Measurements from ENCODE around the gene SSBP2. TPM values are rescaled to one million over a fixed set of nuclear protein-coding genes. Genes with fewer than 3 reads are reported as not detected.
A peak's percentile ranks its signal among the peaks of the same experiment; 100 is the strongest.

Gene SSBP2
- total RNA-seq, 4 donors from 2014 or later: 17.1 to 80.3 (median 24.2) TPM

GRCh38 chr5:81517462-81517861, 233.4 kb downstream of the SSBP2 start:
- TF ChIP-seq POLR2A (IDR thresholded peaks at IDR 0.05): no peak
- TF ChIP-seq CTCF (IDR thresholded peaks at IDR 0.05): no peak
- H3K36me3 ChIP-seq: no peaks in the 10 kb centered on the region
- H3K4me1 ChIP-seq: peaks cover 0 to under 1% (median 0%) of the 10 kb centered on the region in 3 donors
- H3K9me3 ChIP-seq: no peaks in the 10 kb centered on the region
- DNase-seq: no peak
- H3K27ac ChIP-seq: no peak overlapping the region
- H3K27me3 ChIP-seq: no peaks in the 10 kb centered on the region
- H3K4me3 ChIP-seq: no peak overlapping the region
- intact Hi-C loops (cut with DNase I): no loop called here

GRCh38 chr5:81516091-81516490, 234.8 kb downstream of the SSBP2 start:
- TF ChIP-seq CTCF (IDR thresholded peaks at IDR 0.05) (no peak), POLR2A (IDR thresholded peaks at IDR 0.05) (no peak)
- Histone ChIP-seq H3K27me3 (no peaks in the 10 kb centered on the region), H3K4me1 (no peaks in the 10 kb centered on the region), H3K36me3 (peaks cover 0 to 7% (median 0%) of the 10 kb centered on the region in 3 donors), H3K9me3 (no peaks in the 10 kb centered on the region), H3K4me3 (no peak overlapping the region), H3K27ac (no peak overlapping the region)
- no peak for DNase-seq
- intact Hi-C loops (cut with DNase I): no loop called here

GRCh38 chr5:81513982-81514381, 236.9 kb downstream of the SSBP2 start:
- DNase-seq: no peak
- intact Hi-C loops (cut with DNase I): no loop called here
- peak in 2 of 6 experiments; percentile 7 to 44 for TF ChIP-seq CTCF (IDR thresholded peaks at IDR 0.05)
- no peak for TF ChIP-seq POLR2A (IDR thresholded peaks at IDR 0.05)

GRCh38 chr5:81513473-81513872, 237.4 kb downstream of the SSBP2 start:
- no peaks in the 10 kb centered on the region for H3K4me1 ChIP-seq
- TF ChIP-seq CTCF (IDR thresholded peaks at IDR 0.05) (no peak), POLR2A (IDR thresholded peaks at IDR 0.05) (no peak)
- intact Hi-C loops (cut with DNase I): no loop called here

More at GRCh38 chr5:81513982-81514381, 236.9 kb downstream of the SSBP2 start:
- Histone ChIP-seq H3K4me1 (no peaks in the 10 kb centered on the region), H3K27ac (no peak overlapping the region), H3K36me3 (peaks cover 0 to 7% (median 0%) of the 10 kb centered on the region in 3 donors), H3K4me3 (no peak overlapping the region), H3K9me3 (no peaks in the 10 kb centered on the region), H3K27me3 (no peaks in the 10 kb centered on the region)

GRCh38 chr5:81506900-81507588, 243.9 kb downstream of the SSBP2 start:
- intact Hi-C loops (cut with DNase I): loop anchor here (5.0 to 10.0 kb wide), 2 partner anchors 238 to 660 kb away; no protein-coding TSS in a partner anchor
- Histone ChIP-seq H3K4me3 (no peak overlapping the region), H3K9me3 (no peaks in the 10 kb centered on the region), H3K27ac (peak overlapping the region in 2 of 4 donors; percentile 35 to 38), H3K36me3 (peaks cover 0 to 16% (median 0%) of the 10 kb centered on the region in 3 donors), H3K4me1 (peaks cover 0 to 13% (median 0%) of the 10 kb centered on the region in 3 donors), H3K27me3 (no peaks in the 10 kb centered on the region)
- 27 to 34% methylated on average over 2 of the region's 2 CpGs for WGBS, 2 donors
- no peak for TF ChIP-seq POLR2A (IDR thresholded peaks at IDR 0.05)
- TF ChIP-seq CTCF (IDR thresholded peaks at IDR 0.05): peak; percentile 45 to 91 (median 80)
- DNase-seq: no peak

More at GRCh38 chr5:81513473-81513872, 237.4 kb downstream of the SSBP2 start:
- H3K4me3 ChIP-seq: no peak overlapping the region
- no peaks in the 10 kb centered on the region for H3K9me3 ChIP-seq
- no peak for DNase-seq
- H3K27me3 ChIP-seq: no peaks in the 10 kb centered on the region
- H3K27ac ChIP-seq: no peak overlapping the region
- H3K36me3 ChIP-seq: peaks cover 0 to 7% (median 0%) of the 10 kb centered on the region in 3 donors
- 89 to 96% methylated on average over 2 of the region's 2 CpGs for WGBS, 2 donors

All from esophagus squamous epithelium (tissue), 5 donors.